CD4-positive, alpha-beta T cell treated with Interleukin-15 for 1 hour (primary cell): ENCODE data around the gene ITGA3.

Experiments
- DNase-seq: peaks from one replicate; pipeline ENCODE4 v3.0.0-alpha.2; 2020

The ITGA3 gene

GRCh38 chr17:50075446-50076032 lies 19.6 kb downstream of the ITGA3 start:
- no peak for DNase-seq

GRCh38 chr17:50076221-50076590 lies 20.3 kb downstream of the ITGA3 start:
- DNase-seq, result no peak

GRCh38 chr17:50076591-50077235 lies 20.8 kb downstream of the ITGA3 start:
- DNase-seq, result no peak

- no peak for DNase-seq
Observed at GRCh38 chr17:50078430-50078829, 22.5 kb downstream of the ITGA3 start.

- no peak for DNase-seq
Observed at GRCh38 chr17:50079334-50080095, 23.6 kb downstream of the ITGA3 start.

- no peak for DNase-seq
Observed at GRCh38 chr17:50080096-50080480, 24.2 kb downstream of the ITGA3 start.

- DNase-seq, result no peak
Observed at GRCh38 chr17:50080827-50081226, 24.9 kb downstream of the ITGA3 start.

- DNase-seq, result no peak
Observed at GRCh38 chr17:50081757-50082156, 25.8 kb downstream of the ITGA3 start.

- DNase-seq, result peak; percentile 73
Observed at GRCh38 chr17:50087246-50087911, 31.5 kb downstream of the ITGA3 start.

GRCh38 chr17:50087912-50088405 lies 32.0 kb downstream of the ITGA3 start:
- no peak for DNase-seq

GRCh38 chr17:50088952-50089825 lies 33.3 kb downstream of the ITGA3 start:
- no peak for DNase-seq

GRCh38 chr17:50090071-50090470 lies 34.2 kb downstream of the ITGA3 start:
- DNase-seq, result no peak

- DNase-seq, result no peak
Observed at GRCh38 chr17:50090971-50091917, 35.3 kb downstream of the ITGA3 start.

- no peak for DNase-seq
Observed at GRCh38 chr17:50091918-50092285, 36.0 kb downstream of the ITGA3 start.

GRCh38 chr17:50093246-50093645 lies 37.3 kb downstream of the ITGA3 start:
- no peak for DNase-seq

GRCh38 chr17:50093807-50094206 lies 37.9 kb downstream of the ITGA3 start:
- no peak for DNase-seq

- DNase-seq, result peak; percentile 79
Observed at GRCh38 chr17:50094243-50094752, 38.4 kb downstream of the ITGA3 start.

- DNase-seq, result peak; percentile 97
Observed at GRCh38 chr17:50094753-50095619, 39.1 kb downstream of the ITGA3 start, which contains the start of gene PDK2. TSS of gene PDK2 (plus strand) at chr17:50095351. CDS start at chr17:50095436, 85 bp downstream.

GRCh38 chr17:50095626-50096037 lies 39.7 kb downstream of the ITGA3 start:
- no peak for DNase-seq

- no peak for DNase-seq
Observed at GRCh38 chr17:50096092-50096491, 40.2 kb downstream of the ITGA3 start.
